HL-60 (cell line): ENCODE results near the gene L1CAM.

Experiments used
- DNase-seq, 2 experiments: peaks; one replicate each; pipeline ENCODE4 v3.0.0-alpha.2; 2010 to 2020; ENCODE audit warnings: low read depth in 1 of 2, low spot score in 1 of 2
- H3K27ac ChIP-seq: fragments of 250-450 bp; sonication (Bioruptor Pico); replicated peaks from 2 replicates; pipeline ENCODE4 v1.5.1; 2020; ENCODE audit warnings: mild to moderate bottlenecking, moderate library complexity
- H3K27me3 ChIP-seq: fragments of 250-450 bp; sonication (Bioruptor Pico); 2 replicates; pipeline ENCODE4 v1.5.1; 2021; ENCODE audit warnings: mild to moderate bottlenecking, moderate library complexity; ENCODE audit not compliant: insufficient read depth, poor library complexity, severe bottlenecking
- H3K4me3 ChIP-seq: replicated peaks from 2 replicates; pipeline ENCODE4 v1.5.1; 2011; ENCODE audit warnings: mild to moderate bottlenecking, control low read depth, low read length; ENCODE audit not compliant: insufficient read depth
- CTCF ChIP-seq: IDR thresholded peaks from one replicate; pipeline ENCODE4 v1.5.1; 2011; ENCODE audit warnings: low read length, control low read depth, inconsistent platforms; ENCODE audit not compliant: insufficient read depth
- GABPA ChIP-seq: IDR thresholded peaks from 2 replicates; pipeline ENCODE4 v1.6.1; 2012; ENCODE audit warnings: low read depth
- POLR2AphosphoS5 ChIP-seq: IDR thresholded peaks from 2 replicates; pipeline ENCODE4 v1.6.1; 2012; ENCODE audit warnings: low read depth
- REST ChIP-seq: IDR thresholded peaks from 2 replicates; pipeline ENCODE4 v1.6.1; 2012; ENCODE audit warnings: low read depth; ENCODE audit not compliant: insufficient replicate concordance
- SPI1 ChIP-seq: IDR thresholded peaks from 2 replicates; pipeline ENCODE4 v1.6.1; 2012; ENCODE audit warnings: low read depth, mild to moderate bottlenecking, borderline replicate concordance

L1CAM gene

GRCh38 chrX:153870288-153870690 lies 15.7 kb downstream of the L1CAM start:
- Histone ChIP-seq H3K27me3 (peaks cover 3% of the 10 kb centered on the region), H3K4me3 (no peak overlapping the region), H3K27ac (no peak overlapping the region)
- no peak for DNase-seq
- no peak for TF ChIP-seq REST
- TF ChIP-seq POLR2AphosphoS5 = no peak
- TF ChIP-seq CTCF = no peak
- no peak for TF ChIP-seq GABPA
- TF ChIP-seq SPI1 = no peak

- H3K27me3 ChIP-seq = peaks cover 3% of the 10 kb centered on the region
- DNase-seq = no peak
- H3K27ac ChIP-seq = no peak overlapping the region
- TF ChIP-seq POLR2AphosphoS5 = no peak
- TF ChIP-seq CTCF = no peak
- no peak for TF ChIP-seq SPI1
- TF ChIP-seq REST = no peak
- H3K4me3 ChIP-seq = no peak overlapping the region
Measured at GRCh38 chrX:153869473-153870287, 16.3 kb downstream of the L1CAM start.

GRCh38 chrX:153868576-153869472 lies 17.1 kb downstream of the L1CAM start:
- no peak for DNase-seq
- Histone ChIP-seq H3K4me3 (no peak overlapping the region), H3K27me3 (peaks cover 2% of the 10 kb centered on the region), H3K27ac (no peak overlapping the region)
- TF ChIP-seq REST (no peak), CTCF (no peak), SPI1 (no peak), GABPA (no peak), POLR2AphosphoS5 (no peak)
